ENCODE measurements around the gene FAM89B. TPM values are rescaled to one million over a fixed set of nuclear protein-coding genes. Genes with fewer than 3 reads are reported as not detected.

FAM89B gene
- total and polyA plus RNA-seq, 2 of the 8 experiments (the other 6 are each of a cell fraction or from before 2014, with no cell fraction given): 15.8 to 32.4 TPM

GRCh38 chr11:65606876-65607613 lies 34.7 kb downstream of the FAM89B start:
- Histone ChIP-seq H3K79me1 (ENCODE audit: low read depth, low read length) (peaks cover 13% of the 10 kb centered on the region), H3K9ac (replicated peaks in 1 of 4; ENCODE audit: extremely low read depth in 1 of 4, low read depth in 3 of 4, low read length in 3 of 4) (peak overlapping the region in 2 of 4 experiments; percentile 16 to 28; a peak in 1 of 7 replicates), H3K9me3 (ENCODE audit: insufficient read depth in 2 of 2, low read depth in 1 of 2, low read length in 1 of 2) (no peaks in the 10 kb centered on the region), H3K4me3 (ENCODE audit: extremely low read depth in 1 of 4, insufficient read depth in 2 of 4, low read depth in 3 of 4, low read length in 4 of 4) (peak overlapping the region; percentile 27 to 57 (median 37)), H2BK5ac (ENCODE audit: low read depth, low read length) (peak overlapping the region; percentile 66; the same call in 1 of the 2 replicates), H3K4ac (replicated peaks; ENCODE audit: insufficient read length, low read depth, low read length) (no peak overlapping the region), H4K8ac (ENCODE audit: extremely low read depth, insufficient read depth, low read length) (peak overlapping the region; percentile 14; the same call in 1 of the 2 replicates), H3K14ac (ENCODE audit: insufficient read length) (no peak overlapping the region), H3K18ac (ENCODE audit: extremely low read depth, low read length) (peak overlapping the region; percentile 32), H2BK120ac (replicated peaks; ENCODE audit: low read depth, low read length) (no peak overlapping the region), H2AFZ (ENCODE audit: low read length) (no peak overlapping the region), H3K36me3 (ENCODE audit: control insufficient read depth in 2 of 4, insufficient read depth in 4 of 4, low read length in 3 of 4) (peaks cover 4 to 24% (median 12%) of the 10 kb centered on the region in 4 experiments; a peak in 5 of 8 replicates), H2BK12ac (ENCODE audit: low read depth, low read length) (no peak overlapping the region), H3K23me2 (ENCODE audit: low read depth, low read length) (peaks cover 7% of the 10 kb centered on the region; the same call in 1 of the 2 replicates), H4K5ac (ENCODE audit: insufficient read length, low read depth, low read length) (no peak overlapping the region), H2AK5ac (ENCODE audit: low read depth, low read length) (no peak overlapping the region; the same call in 1 of the 2 replicates), H3K23ac (ENCODE audit: insufficient read length) (no peak overlapping the region), H3K56ac (replicated peaks; ENCODE audit: insufficient read length, low read depth, low read length) (no peak overlapping the region), H3K27me3 (replicated peaks in 1 of 4; ENCODE audit: control insufficient read depth in 3 of 4, extremely low read depth in 1 of 4, insufficient read depth in 3 of 4, low read length in 3 of 4) (no peaks in the 10 kb centered on the region; a peak in 1 of 7 replicates), H3K4me1 (replicated peaks in 1 of 4; ENCODE audit: control insufficient read depth in 3 of 4, insufficient read depth in 4 of 4, low read length in 3 of 4) (peaks cover 0 to 20% (median 7%) of the 10 kb centered on the region in 4 experiments; a peak in 6 of 7 replicates), H3K4me2 (ENCODE audit: insufficient read depth in 1 of 2, low read depth in 2 of 2, low read length in 2 of 2) (peak overlapping the region; percentile 72 to 79), H2BK20ac (ENCODE audit: low read length) (no peak overlapping the region), H2BK15ac (ENCODE audit: low read length) (peak overlapping the region; percentile 72; the same call in 1 of the 2 replicates), H3K79me2 (ENCODE audit: control insufficient read depth in 1 of 2, insufficient read depth in 2 of 2, low read length in 2 of 2) (no peaks in the 10 kb centered on the region; a peak in 2 of 4 replicates), H3K27ac (ENCODE audit: low read depth, low read length) (no peak overlapping the region), H4K20me1 (replicated peaks in 1 of 2; ENCODE audit: control insufficient read depth in 1 of 2, insufficient read depth in 2 of 2, low read length in 2 of 2) (peaks cover 5 to 17% of the 10 kb centered on the region in 2 experiments), H4K91ac (replicated peaks; ENCODE audit: insufficient read length, low read length) (no peak overlapping the region)
- POLR2A ChIA-PET (ENCODE audit: partially characterized antibody): interaction anchor here (0.7 to 1.9 kb wide), 19 partner anchors 8 to 254 kb away, joined by 3 to 11 read pairs (median 4); partner anchors contain the start of genes KAT5, MALAT1, MUS81 and ZNRD2
- DNase-seq (ENCODE audit: low read depth in 1 of 2, low spot score in 2 of 2) (peak; percentile 94), FAIRE-seq (peak; percentile 70)
- CTCF ChIA-PET (ENCODE audit: partially characterized antibody): interaction anchor here (0.6 to 14.8 kb wide), 12 partner anchors 9 to 729 kb away, joined by 3 to 227 read pairs (median 3); partner anchors contain the start of genes KCNK7 and RIN1
- 3% methylated on average over 65 of the region's 67 CpGs; no CpG with 5 or more reads in 1 of the 2 experiments for WGBS, 2 experiments (ENCODE audit: extremely low coverage in 1 of 2, insufficient coverage in 1 of 2, insufficient read length in 1 of 2, insufficient replicate concordance in 2 of 2, low coverage in 1 of 2, low lambda C conversion rate in 2 of 2, missing lambda C conversion rate in 1 of 2)
- no peak for TF ChIP-seq SIRT6 (IDR thresholded peaks at IDR 0.05; ENCODE audit: low read length)
- TF ChIP-seq SP4 (IDR thresholded peaks at IDR 0.05; ENCODE audit: low read length): no peak
- TF ChIP-seq BCL11A (IDR thresholded peaks at IDR 0.05; ENCODE audit: low read depth in 2 of 2, low read length in 2 of 2): no peak
- peak; percentile 59 for TF ChIP-seq RNF2 (IDR thresholded peaks at IDR 0.05; ENCODE audit: borderline replicate concordance, low read depth, low read length, missing control alignments, poor library complexity, severe bottlenecking)
- no peak for TF ChIP-seq TAF7 (optimal IDR thresholded peaks at IDR 0.05; ENCODE audit: borderline replicate concordance, low read depth, low read length)
- TF ChIP-seq YY1 (IDR thresholded peaks at IDR 0.05; ENCODE audit: low read depth, low read length): no peak
- 0 out of 2 replicates have a peak, but pooled peaks have one; percentile 62 for TF ChIP-seq EGR1 (IDR thresholded peaks at IDR 0.05; ENCODE audit: borderline replicate concordance, low read depth, low read length)
- TF ChIP-seq GABPA (IDR thresholded peaks at IDR 0.05; ENCODE audit: borderline replicate concordance, insufficient read depth, low read length): 0 out of 2 replicates have a peak, but pooled peaks have one; percentile 19
- TF ChIP-seq RXRA (IDR thresholded peaks at IDR 0.05; ENCODE audit: insufficient read depth, low read depth, low read length): no peak
- TF ChIP-seq KDM1A (IDR thresholded peaks at IDR 0.05; ENCODE audit: borderline replicate concordance, low read length): no peak
- no peak for TF ChIP-seq ZNF274 (IDR thresholded peaks at IDR 0.05; ENCODE audit: borderline replicate concordance, extremely low read depth, low read length)

Data from H1 (cell line).